Limb (tissue), 2 donors: Measurements from ENCODE around the gene ACTN3.
A peak's percentile ranks its signal among the peaks of the same experiment; 100 is the strongest.
"Not testable (repeated sequence)": the region's sequence is repeated elsewhere in the genome, so short reads cannot be mapped to it uniquely, and the experiment has no call there.

Source experiments
- DNase-seq, 2 donors: peaks; one replicate each; pipeline ENCODE4 v3.0.0-alpha.2; 2016; ENCODE audit errors: extremely low spot score in 2 of 2

ACTN3 gene

DNA sequence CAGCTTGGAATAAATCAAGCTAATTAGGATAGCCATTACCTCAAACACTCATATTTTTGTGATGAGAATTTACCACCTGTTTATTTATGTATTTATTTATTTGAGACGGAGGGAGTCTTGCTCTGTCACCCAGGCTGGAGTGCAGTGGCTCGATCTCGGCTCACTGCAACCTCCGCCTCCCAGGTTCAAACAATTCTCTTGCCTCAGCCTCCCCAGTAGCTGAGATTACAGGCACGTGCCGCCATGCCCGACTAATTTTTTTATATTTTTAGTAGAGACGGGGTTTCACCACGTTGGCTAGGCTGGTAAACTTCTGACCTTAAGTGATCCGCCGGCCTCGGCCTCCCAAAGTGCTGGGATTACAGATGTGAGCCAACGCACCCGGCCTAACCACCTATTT, 1.8 kb upstream of the ACTN3 start:
- DNase-seq, result not testable (repeated sequence)

DNA sequence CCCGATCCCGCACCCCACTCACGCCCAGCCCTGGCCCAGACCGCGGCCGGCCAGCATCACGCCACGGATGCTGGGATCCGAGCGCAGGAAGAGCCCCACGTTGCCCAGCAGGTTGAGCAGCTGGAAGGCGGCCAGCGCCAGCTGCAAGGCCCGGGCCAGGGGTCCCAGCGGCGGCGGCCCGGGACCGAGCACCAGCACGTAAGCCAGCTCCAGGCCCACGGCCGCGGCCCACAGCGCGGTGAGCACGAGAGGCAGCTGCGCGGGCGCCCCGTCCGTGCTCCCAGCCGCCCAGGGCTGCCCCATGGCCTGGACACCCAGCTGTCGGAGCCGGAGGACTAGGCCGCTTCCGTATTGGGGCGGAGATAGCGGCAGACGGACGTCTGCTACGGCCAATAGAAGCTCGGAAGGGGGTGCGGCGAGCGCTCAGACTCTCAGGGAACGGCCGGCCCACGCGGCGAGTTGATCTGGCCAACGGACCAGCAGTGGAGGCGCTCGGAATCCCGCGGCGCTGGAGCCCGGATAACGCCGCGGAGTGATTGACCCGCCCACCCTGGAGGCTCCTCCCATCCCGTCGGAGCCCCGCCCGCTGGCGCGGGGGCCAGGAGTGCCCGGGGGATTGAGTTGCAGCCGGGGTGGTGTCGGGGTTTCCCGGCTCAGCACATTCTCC, 869 bp upstream of the ACTN3 start, which contains the start of gene ZDHHC24:
Gene ZDHHC24, minus strand, starts transcription at position 348 of the 667 bp plus-strand sequence. Its CDS starts 45 bp downstream, at position 303.
- peak; percentile 86 to 93 for DNase-seq

DNA sequence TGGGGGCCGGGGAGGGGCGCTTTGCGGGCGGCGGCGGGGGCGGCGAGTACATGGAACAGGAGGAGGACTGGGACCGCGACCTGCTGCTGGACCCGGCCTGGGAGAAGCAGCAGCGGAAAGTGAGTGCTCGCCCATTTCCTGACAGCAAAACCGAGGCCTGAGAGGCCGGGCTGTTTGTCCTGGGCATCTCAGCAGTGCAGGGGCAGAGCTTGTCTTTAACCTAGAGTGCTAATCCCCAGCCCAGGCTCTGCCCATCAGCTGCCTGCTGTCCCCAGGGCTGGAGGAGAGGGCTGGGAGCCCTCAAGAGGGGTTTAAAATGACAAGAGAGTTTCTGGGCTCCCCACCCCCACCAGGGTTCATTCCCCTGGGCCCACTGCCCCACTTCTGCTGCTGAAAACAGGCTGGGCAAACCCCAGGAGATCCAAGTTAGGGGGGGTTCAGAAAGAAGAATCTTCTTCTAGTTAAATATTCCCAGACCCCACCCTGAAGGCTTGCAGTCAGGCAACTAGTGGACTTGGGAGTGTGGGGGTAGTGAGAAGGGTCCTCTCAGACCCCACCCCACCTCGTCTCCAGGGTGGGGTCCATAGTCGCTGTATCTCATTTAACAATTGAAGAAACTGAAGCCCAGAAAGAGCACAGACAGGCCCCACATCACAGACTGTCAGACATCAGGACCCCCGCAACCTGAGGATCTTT, 411 bp downstream of the ACTN3 start:
- DNase-seq, result no peak

DNA sequence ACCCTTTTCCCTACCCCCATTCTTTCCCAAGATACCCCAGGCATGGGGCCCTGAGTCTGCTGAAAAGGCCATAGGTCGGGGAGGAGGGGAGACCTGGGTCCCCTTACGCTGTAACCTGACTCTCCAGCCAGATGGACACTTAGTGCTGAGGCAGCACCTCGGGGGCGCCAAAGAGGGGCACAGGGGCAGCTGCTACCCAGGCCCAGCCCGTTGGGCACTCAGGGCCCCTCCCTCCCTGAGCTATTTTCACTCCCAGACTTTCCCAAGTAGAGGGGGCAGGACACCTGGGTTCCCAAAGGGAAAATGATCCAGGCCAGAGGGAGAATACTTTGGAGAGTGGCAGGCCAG, 933 bp downstream of the ACTN3 start:
- DNase-seq, result no peak

DNA sequence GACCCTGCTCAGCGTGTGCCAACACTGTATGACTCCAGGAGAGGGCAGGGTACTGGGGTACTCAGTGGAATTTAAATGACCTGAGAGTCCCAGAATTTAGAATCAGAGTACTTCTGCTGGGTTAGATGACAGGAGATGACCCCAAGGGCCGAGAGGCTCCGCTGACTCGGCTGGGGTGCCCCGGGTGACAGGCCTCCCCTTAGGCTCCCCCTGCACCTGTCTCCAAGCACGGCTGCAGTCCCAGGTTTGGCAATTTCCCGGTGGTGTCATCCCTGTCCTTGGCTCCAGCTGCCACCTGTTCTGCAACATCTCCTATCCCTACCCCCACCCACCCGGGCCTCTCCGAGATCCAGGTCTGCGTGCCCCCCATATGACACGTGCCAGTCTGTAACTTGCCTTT, 1.3 kb downstream of the ACTN3 start:
- DNase-seq, result no peak

DNA sequence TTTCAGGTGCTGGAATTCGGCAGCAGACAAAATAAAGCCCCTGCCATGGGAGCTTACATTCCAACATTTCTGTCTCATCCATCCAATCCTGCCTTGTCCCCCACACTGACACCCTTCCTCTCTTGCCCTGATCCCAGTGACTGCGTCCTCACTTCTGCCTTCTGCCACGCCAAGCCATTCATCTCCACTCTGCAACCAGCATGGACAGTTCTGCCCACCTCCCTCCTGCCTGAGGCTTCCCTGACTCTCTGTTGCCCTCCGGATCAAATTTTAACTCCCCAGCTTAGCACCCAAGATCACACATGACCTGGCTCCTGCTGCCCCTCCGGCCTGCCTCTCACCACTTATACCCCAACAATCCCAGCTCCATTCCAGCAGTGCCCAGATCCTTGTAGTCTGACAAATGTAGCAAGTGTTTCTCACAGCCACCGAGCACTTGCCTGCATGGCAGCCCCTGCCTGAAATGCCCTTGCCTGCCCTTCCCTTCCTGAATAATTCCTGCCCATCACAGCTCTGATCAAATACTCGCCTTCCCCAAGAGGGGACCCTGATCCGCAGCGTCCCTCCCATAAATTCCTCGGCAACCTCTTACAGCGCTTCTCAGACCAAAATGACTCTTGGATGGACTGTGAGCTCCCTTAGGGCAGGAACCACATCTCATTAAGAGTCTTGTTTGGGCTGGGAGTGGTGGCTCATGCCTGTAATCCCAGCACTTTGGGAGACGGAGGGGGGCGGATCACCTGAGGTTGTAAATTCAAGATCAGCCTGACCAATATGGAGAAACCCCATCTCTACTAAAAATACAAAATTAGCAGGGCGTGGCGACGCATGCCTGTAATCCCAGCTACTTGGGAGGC, 2.3 kb downstream of the ACTN3 start:
- no peak for DNase-seq

DNA sequence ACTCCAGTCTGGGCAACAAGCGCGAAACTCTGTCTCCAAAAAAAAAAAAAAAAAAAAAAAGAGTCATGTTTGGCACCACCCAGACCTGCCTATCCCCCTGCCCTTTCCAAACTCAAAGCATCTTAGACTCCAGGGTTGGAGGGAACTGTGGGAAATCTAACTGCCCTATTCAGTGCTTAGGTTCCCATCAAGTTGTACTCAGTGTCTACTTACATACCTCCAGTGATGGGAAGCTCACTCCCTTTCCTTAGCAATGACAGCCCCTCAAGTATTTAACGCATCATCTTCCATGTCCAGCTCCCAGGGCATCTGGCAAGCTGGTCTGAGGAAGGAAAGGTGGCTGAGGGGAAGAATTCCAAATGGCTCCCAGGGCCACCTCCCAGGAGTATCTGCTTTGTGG, 3.0 kb downstream of the ACTN3 start:
- DNase-seq, result no peak

DNA sequence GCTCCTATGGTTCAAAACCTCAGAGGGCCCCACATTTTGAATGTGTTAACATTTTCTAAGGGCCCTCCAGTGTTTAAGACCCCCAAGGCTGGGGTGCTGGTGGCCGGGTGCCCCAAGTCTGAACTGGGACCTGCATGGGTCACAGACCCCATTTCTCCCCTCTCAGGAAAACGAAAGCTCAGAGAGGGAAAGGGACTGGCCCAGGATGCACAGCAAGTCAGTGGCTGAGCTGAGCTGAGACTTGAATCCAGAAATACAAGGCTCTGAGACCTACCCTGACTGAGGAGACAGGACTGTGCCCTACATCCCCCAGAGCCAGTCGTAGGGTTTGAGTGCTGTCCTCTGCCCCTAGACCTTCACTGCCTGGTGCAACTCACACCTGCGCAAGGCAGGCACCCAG, 4.2 kb downstream of the ACTN3 start:
- no peak for DNase-seq

DNA sequence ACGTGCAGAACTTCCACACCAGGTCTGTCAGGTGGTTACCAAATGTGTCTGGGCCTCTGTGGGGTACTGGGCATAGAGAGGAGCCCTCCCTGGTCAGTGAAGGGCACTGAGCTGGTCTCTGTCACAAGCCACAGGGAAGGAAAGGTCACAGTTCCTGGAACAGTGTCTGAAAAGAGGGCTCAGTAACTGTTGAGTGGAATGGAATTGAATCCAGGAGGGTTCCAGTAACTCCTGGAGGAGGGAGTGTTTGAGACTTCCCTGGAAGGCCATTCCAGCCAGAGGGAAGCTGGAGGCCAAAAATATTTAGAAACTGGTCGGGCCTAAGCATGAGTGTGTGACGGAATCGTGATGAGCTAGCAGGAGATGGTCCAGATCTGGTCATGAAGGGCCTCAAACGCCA, 7.9 kb downstream of the ACTN3 start:
- DNase-seq, result no peak

DNA sequence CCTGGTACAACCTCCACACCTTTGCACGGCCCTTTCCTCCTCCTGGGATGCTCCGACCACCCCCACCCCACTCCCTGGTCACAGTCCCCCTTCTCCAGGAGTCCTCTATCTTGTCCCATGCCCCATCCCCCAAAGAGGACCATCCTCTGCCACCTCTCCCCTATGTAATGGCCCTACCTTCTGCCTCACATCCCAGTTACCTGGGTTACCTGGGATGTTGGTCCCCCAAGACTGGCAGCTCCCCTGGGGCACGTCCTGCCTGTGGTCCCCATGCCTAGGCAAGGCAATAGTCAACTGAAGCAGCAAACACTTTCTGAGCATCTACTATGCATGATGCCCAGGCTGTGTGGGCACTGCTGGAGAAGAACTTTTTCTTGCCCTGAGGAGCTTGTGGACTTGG, 8.7 kb downstream of the ACTN3 start:
- no peak for DNase-seq

DNA sequence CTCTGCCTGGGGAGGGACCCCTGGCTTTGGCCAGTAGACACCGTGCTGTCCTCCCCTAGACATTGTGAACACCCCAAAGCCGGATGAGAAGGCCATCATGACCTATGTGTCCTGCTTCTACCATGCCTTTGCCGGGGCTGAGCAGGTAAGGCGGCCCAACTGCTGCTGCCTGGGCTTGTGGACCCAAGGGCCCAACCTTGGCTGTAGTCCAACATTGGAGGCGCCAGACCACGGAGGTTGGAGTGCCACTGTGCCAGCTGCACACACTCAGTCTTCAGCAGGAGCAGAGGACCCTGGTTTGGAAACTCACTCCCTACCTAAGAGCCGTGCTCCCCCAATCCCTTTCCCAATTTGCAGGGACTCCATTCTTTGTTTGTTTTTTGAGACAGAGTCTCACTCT, 9.4 kb downstream of the ACTN3 start:
- no peak for DNase-seq

DNA sequence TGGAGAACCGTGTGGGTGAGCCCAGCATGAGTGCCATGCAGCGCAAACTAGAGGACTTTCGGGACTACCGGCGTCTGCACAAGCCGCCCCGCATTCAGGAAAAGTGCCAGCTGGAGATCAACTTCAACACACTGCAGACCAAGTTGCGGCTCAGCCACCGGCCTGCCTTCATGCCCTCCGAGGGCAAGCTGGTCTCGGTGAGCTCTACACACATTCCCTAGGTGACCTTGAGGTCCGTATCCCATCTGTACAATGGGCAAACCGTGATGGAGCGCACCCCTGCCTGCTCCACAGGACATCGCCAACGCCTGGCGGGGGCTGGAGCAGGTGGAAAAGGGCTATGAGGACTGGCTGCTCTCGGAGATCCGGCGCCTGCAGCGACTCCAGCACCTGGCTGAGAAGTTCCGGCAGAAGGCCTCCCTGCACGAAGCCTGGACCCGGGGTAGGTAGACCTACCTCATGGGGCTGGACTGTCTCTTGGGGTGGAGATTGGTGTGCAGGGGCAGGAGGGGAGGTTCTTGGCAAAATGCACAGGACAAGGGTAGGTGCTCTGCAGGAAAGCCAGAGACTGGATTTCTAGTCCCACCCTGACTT, 11.1 kb downstream of the ACTN3 start:
- DNase-seq, result no peak

DNA sequence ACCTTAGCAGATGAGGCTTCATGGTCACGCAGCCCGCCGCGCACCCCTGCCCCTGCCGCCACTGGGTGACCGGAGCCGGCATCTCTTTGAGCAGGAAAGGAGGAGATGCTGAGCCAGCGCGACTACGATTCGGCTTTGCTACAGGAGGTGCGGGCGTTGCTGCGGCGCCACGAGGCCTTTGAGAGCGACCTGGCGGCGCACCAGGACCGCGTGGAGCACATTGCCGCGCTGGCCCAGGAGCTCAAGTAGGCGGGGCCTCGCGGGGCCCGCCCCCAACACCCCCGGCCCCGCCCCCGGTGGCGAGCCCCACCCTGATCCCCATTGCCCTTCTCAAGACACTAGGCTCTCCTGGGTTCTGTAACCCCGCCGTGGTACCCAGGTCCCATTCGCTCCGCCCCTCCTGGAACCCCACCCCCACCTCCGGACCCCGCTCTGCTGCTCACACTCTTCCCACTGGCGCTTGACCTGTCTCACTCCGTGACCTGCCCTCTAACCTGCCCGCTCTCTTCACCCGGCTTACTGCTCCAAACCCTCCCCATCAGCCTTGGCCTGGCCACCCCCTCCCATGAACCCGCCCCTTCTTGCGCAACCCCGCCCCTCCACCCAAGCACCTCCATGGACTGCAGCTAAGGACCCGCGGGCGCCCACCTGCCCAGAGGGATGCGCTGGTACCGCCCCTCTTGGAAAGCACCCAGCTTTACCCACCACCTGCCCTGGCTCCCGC, 12.6 kb downstream of the ACTN3 start:
- DNase-seq, result peak in 1 of 2 donors; percentile 46

DNA sequence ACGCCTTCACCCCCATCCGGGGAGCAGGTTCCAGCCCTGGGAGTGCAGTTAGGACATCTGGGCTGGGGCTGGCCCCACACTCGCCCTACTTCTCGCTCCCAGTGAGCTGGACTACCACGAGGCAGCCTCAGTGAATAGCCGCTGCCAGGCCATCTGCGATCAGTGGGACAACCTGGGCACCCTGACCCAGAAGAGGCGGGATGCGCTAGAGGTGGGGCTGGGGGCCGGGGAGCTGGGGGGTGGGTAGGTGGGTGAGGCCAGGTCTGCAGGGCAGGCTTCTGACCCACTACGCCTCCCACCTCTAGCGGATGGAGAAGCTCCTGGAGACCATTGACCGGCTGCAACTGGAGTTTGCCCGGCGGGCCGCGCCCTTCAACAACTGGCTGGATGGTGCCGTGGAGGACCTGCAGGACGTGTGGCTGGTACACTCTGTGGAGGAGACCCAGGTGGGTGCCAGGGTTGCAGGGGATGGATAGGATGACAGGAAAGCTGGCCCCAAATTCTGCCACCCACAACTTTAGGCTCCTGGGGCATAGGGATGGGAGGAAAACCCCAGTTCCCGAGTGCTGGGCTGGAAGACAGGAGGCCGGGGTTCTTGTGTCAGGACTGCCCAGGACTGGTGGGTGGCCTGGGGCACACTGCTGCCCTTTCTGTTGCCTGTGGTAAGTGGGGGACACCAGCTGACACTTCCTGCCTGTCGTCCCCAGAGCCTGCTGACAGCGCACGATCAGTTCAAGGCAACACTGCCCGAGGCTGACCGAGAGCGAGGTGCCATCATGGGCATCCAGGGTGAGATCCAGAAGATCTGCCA, 13.4 kb downstream of the ACTN3 start:
- DNase-seq, result no peak

DNA sequence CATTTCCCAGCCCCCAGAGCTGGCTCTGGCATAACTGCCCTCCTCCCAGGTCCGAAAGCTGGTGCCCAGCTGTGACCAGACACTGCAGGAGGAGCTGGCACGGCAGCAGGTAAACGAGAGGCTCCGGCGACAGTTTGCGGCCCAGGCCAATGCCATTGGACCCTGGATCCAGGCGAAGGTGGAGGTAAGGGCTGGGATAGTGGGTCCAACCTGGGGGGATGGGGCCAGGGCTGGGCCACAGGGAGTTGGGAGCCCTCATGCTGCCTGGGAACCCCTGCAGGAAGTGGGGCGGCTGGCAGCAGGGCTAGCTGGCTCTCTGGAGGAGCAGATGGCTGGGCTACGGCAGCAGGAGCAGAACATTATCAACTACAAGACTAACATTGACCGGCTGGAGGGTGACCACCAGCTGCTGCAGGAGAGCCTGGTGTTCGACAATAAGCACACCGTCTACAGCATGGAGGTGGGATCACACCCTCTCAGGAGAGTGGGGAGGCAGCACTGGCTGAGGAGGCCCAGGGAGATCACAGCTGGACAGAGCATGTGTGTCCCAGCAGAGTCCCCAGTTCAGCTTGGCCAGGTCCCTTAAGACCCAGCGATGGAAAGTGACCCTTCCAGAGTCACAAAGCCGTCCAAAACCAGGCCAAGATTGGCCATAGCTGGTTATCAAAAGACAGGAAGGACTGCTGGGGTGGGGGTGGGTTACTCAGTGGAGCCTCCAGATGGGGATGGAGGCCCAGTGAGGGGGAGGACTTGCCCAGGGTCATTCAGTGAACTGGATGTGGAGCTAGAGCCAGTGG, 14.7 kb downstream of the ACTN3 start:
- DNase-seq, result no peak

DNA sequence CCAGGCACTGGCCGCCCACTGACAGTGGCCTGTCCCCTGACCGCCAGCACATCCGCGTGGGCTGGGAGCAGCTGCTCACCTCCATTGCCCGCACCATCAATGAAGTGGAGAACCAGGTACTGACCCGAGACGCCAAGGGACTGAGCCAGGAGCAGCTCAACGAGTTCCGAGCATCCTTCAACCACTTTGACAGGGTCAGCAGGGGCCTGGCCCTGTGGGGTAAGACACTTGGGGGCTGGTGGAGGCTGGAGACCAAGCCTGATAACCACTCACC, 15.2 kb downstream of the ACTN3 start:
- no peak for DNase-seq

DNA sequence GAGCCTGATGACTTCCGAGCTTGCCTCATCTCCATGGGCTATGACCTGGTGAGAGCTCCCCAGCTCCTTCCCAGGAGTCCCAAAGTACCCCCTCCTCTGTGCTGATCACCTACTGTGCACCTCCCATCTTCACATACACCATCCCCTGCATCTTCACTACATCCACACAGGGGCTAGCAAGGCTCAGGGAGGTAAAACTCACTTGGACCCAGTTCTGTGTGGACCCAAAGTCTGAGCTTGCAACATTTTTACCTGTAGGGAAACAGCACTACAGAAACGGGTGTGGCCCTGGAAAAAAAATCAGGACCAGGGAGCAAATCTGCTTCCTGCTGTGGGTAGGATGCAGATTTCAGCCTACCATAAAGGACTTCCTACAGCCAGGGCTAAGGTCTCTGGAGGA, 15.6 kb downstream of the ACTN3 start:
- DNase-seq, result no peak

DNA sequence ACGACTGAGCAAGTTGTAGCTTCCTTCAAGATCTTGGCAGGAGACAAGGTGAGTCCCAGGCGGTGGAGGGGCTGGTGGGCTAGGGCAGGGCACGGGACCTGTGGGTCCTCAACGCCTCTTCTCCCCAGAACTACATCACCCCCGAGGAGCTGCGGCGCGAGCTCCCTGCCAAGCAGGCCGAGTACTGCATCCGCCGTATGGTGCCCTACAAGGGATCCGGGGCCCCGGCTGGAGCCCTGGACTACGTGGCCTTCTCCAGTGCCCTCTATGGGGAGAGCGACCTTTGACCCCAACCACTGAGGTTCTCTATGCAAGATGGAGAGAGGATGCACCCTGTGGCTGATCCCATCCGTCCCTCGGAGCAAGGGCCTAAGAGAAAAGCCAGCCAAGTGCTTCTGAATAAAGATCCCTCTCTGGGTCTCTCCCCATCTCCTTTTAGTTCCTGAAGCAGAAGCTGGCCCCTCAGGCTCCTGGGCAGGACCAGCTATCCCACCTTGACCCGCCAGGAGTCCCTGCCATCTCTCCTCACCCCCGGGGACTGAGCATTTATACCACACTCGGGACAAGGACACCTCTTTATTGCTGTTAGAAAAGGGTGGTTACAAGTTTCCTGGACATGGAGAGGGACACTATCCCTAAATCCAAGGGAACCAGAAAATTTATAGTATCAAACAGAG, 16.3 kb downstream of the ACTN3 start:
- no peak for DNase-seq

DNA sequence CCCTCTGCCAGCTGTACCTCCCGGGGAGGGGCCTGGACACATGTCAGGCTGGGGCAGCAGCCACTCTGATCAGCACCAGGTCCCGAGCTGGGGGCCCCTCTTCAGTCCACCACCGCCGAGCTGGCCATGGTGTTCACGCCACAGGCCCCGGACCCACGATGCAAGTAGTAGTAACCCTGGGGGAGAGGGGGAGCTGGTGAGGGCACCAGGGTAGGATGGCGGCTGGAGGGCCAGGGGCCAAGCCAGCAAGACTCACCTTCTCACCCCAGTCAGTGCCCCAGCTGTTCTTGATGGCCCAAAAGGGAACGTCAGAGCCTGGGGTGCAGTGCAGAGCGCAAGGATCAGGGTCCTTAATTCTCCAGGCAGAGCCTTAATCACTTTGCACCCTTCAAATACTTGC, 17.1 kb downstream of the ACTN3 start:
- no peak for DNase-seq
